HS-27A (cell line): ENCODE data around the gene CMYA5.
"Not testable (repeated sequence)": the region's sequence is repeated elsewhere in the genome, so short reads cannot be mapped to it uniquely, and the experiment has no call there.

Source experiments
- DNase-seq: peaks from one replicate; pipeline ENCODE4 v3.0.0-alpha.2; 2012; ENCODE audit warnings: low read depth, missing footprints

CMYA5 gene

GRCh38 chr5:79746642-79747569 is 57.3 kb downstream of the CMYA5 start:
- no peak for DNase-seq

DNA sequence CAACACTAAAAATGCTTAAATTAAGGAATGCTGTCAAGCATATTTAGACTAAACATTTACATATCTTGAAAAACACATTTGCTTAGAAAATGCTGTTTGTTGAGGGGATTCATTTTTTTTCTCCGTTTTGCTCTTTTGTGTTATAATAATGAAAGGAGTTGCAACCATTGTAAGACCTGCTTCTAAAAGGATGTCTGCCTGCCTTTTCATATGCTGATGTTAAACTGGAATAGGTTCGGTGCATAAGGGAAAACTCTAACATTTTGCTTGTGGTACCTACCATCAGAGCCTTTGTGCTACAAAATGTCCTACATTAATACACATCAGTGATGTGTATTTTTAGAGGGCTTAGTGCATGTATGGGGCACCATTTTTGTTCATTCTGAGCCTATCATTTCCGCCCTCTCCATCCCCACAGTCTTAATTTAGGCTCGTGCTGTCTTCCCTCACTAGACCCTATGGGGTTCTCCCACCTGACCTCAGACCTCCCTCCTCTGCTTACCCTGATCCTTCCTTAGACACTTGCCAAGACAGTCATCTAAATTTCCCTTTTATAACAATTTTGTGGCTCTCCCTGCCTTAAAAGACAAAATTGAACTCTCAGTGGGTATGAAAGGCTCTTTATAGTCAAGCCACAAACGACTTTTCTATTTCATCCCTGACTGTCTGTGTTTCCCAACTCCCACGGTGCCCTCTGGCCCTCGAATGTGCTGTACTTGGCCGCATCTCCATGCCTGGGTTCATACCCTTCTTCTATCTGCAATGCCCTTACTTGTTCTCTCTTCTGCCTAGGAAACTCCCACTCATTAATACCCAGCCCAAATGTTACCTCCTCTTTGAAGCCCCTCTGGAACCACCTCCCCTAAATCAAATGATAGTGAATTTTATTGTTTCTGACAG is 61.2 kb downstream of the CMYA5 start:
- no peak for DNase-seq

- DNase-seq = no peak
Observed at GRCh38 chr5:79753092-79753491, 63.5 kb downstream of the CMYA5 start.

DNA sequence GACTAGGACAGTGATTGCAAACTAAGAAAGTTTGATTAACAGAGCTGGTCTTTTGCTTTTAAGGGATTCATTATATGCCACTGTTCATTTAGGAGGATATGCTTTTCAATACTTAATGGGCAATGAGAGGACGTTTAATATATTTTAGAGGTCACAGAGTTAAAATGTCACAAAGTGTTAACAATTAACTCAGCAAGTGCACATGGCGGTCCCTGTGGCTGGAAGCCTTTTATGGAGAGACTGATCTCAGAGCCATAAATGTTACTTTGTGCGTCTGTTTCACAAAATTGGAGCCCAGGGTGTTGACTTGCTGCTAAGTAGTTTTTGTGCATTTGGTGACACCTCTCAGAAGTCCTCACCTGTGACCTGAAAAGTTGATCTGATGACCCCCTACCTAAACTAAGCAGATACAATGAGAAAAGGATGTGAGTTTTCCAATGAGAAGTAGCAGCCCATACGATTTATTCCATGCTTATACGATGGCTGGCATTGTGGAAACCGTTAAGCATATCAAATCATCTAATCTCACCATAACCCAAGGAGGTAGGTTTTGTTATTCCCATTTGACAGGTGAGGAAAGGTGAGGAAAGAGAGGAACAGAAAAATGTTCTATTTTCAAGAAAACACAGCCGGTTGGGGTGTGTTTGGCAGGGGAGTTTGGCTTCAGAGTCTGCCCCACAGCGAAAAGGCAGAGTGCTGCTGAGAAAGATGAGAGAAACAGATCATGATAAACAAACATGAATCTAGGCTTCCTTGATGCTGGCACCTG is 64.4 kb downstream of the CMYA5 start:
- no peak for DNase-seq

DNA sequence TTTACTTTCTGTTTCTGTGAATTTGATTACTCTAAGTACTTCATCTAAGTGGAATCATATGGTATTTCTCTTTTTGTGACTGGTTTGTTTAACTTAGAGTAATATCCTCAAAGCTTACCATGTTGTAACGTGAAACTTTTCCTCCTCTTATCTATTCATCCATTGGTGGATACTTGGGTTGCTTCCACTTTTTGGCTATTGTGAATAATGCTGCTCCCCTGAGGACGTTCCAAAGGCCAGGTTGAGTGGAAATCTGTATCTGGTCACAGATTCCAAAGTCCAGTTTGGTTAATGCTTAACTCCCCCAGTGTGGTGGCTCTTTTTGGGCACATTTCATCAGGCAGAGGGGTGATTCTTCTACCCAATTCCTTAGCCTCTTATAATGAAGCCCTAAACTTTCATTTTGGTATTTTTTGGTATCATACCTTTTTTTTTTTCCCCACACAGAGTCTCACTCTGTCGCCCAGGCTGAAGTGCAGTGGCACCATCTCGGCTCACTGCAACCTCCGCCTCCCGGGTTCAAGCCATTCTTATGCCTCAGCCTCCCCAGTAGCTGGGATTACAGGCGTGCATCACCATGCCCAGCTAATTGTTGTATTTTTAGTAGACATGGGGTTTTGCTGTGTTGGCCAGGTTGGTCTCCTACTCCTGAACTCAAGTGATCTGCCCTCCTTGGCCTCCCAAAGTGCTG is 65.4 kb downstream of the CMYA5 start:
- DNase-seq = no peak

DNA sequence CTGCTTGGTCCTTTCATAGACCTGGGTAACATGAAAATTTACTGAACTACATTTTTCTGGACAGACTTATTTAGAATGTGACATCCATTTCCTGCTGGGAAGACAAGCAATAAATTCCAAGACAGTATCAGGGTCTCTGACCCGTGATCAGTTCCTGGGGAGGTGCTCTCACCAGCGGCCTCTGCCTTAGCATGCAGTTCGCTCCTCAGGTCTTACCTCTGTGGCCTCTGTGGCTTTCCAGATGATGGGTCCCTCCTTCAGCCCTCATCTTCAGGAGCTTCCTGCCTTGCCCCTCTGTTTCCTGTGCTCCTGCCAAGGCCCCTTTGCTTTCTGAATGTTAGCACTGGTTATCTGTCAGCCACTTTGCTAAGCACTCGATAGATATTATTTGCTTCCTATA is 66.4 kb downstream of the CMYA5 start:
- DNase-seq = no peak

DNA sequence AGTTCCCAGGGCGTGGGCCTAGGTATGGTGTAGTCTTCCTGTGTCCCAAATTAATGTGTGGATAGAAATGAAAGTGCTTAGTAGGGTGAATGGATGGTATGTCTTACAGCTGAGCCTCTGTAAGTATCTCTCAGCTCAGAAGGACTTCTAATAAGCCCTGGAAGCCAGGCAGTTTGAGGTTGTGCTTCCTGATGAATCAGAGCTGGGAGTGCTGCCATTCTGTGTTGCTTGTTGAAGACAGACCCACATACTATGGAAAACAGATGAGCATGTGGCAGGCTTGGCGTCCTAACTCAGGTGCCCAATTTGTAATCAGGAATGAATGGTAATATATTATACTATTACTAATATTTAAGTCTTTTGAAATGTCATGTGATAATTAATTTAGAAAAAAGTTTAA is 69.8 kb downstream of the CMYA5 start:
- DNase-seq = no peak

DNA sequence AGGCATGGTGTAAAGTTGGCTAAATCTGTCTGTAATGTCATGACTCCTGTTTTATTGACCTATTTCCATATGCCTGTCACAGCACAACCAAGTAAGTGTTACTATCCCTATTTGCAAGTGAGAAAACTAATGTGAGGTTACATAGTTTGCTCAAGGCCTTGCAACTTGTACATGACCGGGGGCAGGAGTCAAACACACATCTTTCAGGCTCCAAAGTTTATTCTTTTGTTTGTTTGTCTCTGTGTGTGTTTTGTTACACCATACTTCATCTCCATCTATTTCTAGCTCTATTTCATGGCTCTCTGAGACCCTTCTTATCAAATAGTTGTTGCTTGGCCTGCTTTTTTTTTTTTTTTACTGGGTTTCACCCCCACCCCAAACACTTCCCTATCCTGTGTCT is 70.2 kb downstream of the CMYA5 start:
- no peak for DNase-seq

- DNase-seq = no peak
Observed at GRCh38 chr5:79762929-79763328, 73.3 kb downstream of the CMYA5 start.

DNA sequence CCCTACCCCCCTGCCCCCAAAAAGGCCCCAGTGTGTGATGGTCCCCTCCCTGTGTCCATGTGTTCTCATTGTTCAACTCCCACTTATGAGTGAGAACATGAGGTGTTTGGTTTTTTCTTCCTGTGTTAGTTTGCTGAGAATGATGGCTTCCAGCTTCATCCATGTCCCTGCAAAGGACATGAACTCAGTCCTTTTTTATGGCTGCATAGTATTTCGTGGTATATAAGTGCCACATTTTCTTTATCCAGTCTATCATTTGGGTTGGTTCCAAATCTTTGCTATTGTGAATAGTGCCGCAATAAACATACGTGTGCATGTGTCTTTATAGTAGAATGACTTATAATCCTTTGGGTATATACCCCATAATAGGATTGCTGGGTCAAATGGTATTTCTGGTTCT is 74.5 kb downstream of the CMYA5 start:
- DNase-seq = not testable (repeated sequence)

DNA sequence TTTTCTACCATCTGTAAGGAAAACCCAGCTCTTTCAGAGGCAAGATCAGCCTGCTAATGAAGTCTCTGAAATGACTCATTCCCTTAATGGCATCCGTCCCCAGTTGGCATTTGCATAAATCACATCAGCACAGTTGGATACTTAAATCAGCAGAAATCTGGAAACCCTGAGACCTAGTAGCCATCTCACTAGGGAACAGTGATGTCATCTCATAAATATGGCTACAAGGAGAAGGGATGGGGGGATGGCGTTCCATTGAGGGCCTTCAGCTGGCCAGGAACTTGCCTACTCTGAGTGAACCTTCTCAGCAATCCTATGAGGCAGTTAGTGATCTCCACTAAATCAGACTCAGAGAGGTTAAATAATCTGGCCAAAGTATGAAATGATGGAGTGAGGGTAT is 81.8 kb downstream of the CMYA5 start:
- DNase-seq = peak; percentile 5

GRCh38 chr5:79772651-79773050 is 83.0 kb downstream of the CMYA5 start:
- DNase-seq = no peak

GRCh38 chr5:79773612-79774011 is 84.0 kb downstream of the CMYA5 start:
- no peak for DNase-seq

DNA sequence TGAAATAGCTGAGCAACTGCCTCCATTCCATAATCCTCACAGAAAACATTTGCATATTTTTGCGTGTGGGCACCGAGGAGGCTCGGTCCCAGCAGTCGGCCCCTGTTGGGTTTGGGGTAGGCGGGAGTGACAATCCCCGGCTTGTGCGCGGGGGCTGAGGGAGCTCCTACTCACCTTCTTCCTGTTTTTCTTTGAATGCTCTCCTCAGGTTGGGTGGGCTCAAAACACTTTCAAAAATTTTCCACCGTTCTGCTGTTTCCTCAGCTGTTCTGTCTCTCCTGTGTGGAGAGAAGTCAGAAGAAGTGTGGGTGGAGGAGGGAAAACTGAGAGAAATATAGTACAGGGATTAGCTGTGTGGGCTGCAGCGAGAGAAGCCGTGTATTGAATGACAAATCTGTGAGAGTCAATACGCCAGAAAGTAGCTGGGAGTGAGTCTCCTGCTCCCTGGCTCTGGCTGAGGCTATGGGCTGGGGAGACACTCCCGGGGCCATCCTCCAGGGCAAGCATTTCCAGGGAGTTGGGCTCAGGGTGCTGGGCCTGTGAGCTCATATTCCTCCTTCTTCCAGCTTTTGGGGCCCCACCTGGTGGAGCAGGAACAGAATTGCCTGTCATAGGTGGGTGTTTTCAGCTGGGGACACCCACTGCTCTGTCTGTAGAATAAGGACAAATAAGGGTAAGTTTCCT is 84.7 kb downstream of the CMYA5 start:
- DNase-seq = no peak

DNA sequence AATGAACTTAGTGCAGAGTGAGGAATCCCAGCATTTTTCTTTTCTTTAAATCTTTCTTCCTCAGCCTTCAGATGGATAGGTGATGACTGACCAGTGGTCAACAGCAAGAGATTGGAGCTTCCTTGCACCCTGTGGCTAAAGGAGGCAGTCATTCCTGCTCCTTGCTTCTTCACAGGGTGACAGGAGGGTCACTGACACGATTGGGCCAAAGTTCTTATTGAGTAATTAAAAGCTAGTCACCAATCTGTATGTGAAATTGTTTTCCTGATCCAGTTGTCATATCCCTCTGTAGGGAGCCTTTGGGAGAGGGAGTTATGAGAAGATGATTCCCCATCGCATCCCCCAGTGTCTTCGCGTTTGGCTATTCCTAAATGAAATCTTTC is 85.2 kb downstream of the CMYA5 start:
- DNase-seq = no peak

DNA sequence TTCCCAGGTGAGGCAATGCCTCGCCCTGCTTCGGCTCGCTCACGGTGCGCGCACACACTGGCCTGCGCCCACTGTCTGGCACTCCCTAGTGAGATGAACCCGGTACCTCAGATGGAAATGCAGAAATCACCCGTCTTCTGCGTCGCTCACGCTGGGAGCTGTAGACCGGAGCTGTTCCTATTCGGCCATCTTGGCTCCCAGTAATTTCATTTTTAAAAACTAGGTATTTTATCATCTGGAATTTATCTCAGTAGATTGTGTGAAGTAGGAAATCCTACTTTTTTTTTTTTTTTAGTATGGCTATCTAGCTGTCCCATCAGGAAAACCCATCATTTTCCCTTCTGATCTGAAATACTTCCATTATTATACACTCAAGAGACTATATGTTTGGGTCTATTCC is 95.1 kb downstream of the CMYA5 start:
- not testable (repeated sequence) for DNase-seq

- DNase-seq = no peak
Observed at GRCh38 chr5:79785983-79786382, 96.3 kb downstream of the CMYA5 start.

DNA sequence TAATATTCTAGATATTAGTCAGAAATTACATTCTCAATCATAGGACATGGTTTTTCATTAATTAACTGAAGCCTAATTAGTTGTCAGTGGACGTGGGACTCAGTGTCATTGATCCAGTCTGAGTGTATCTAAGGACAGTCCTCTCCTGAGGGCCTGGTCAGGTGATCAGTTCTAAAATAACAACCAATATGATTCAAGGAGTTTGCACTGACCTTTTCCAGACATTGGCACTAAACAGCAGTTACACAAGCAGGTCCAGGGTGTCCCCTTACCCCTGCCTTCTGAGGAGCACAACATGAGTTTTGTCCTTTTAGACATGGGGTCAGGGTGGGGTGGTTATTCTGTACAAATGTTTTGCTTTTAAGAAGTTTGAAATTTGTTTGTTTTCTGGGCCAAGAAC is 97.8 kb downstream of the CMYA5 start:
- no peak for DNase-seq

DNA sequence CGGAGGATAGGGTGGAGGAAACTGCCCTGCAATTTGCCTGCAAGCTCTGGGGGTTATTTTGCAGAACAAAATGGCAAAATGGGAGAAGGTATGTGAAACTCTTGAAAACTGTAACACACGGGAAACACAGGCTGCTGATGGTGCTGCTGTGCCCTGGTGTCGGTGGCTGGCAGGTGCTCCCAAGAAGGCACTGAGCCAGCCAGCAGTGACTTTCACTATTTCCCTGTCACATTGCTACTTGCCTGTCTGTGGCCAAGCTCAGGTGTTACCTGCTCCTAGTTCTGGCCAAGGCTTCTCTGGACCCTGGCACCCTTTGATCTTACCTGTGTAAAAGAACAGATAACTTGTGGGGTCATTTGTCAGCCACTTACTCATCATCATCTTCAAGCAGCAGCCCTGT is 102.2 kb downstream of the CMYA5 start:
- DNase-seq = no peak

GRCh38 chr5:79792463-79792862 is 102.8 kb downstream of the CMYA5 start:
- DNase-seq = no peak

- DNase-seq = no peak
Observed at GRCh38 chr5:79793304-79793703, 103.7 kb downstream of the CMYA5 start.
